Subcutaneous abdominal adipose tissue (tissue), 5 donors: Measurements from ENCODE around the gene GGT6.
A peak's percentile ranks its signal among the peaks of the same experiment; 100 is the strongest.

Source experiments
- H3K27ac ChIP-seq: one replicate; pipeline ENCODE4 v1.7.0; 2013; ENCODE audit warnings: low read depth, mild to moderate bottlenecking, inconsistent platforms, low read length, moderate library complexity
- H3K27me3 ChIP-seq, 5 donors: one replicate each; pipeline ENCODE4 v1.7.0; 2013; ENCODE audit warnings: low read length in 5 of 5, inconsistent platforms in 1 of 5; ENCODE audit not compliant: control insufficient read depth in 5 of 5, insufficient read depth in 4 of 5
- H3K36me3 ChIP-seq, 5 donors: one replicate each; pipeline ENCODE4 v1.7.0; 2013; ENCODE audit warnings: low read length in 5 of 5; ENCODE audit not compliant: control insufficient read depth in 5 of 5, insufficient read depth in 5 of 5
- H3K4me1 ChIP-seq, 5 donors: one replicate each; pipeline ENCODE4 v1.7.0; 2013; ENCODE audit warnings: low read length in 5 of 5, mild to moderate bottlenecking in 3 of 5, moderate library complexity in 1 of 5; ENCODE audit not compliant: control insufficient read depth in 5 of 5, insufficient read depth in 5 of 5
- H3K4me3 ChIP-seq, 5 donors: one replicate each; pipeline ENCODE4 v1.7.0; 2013; ENCODE audit warnings: low read length in 5 of 5, low read depth in 1 of 5
- H3K9ac ChIP-seq, 5 donors: one replicate each; pipeline ENCODE4 v1.7.0; 2013; ENCODE audit warnings: low read length in 5 of 5, mild to moderate bottlenecking in 4 of 5, moderate library complexity in 3 of 5
- H3K9me3 ChIP-seq, 5 donors: one replicate each; pipeline ENCODE4 v1.7.0; 2013; ENCODE audit warnings: low read length in 5 of 5; ENCODE audit not compliant: control insufficient read depth in 5 of 5
- donor health status: healthy.
- donor health status: healthy.
- donor health status: healthy.
- donor health status: healthy.
- donor health status: healthy.

The GGT6 gene

GRCh38 chr17:4565209-4566141, 5.1 kb upstream of the GGT6 start:
- no peaks in the 10 kb centered on the region for H3K27me3 ChIP-seq
- peaks cover 0 to 13% (median 4%) of the 10 kb centered on the region in 5 donors for H3K4me1 ChIP-seq
- H3K9ac ChIP-seq: no peak overlapping the region
- H3K27ac ChIP-seq: no peak overlapping the region
- H3K9me3 ChIP-seq: no peaks in the 10 kb centered on the region
- no peaks in the 10 kb centered on the region for H3K36me3 ChIP-seq
- H3K4me3 ChIP-seq: no peak overlapping the region

- no peak overlapping the region for H3K4me3 ChIP-seq
- H3K27ac ChIP-seq: no peak overlapping the region
Measured at GRCh38 chr17:4562015-4562969, 1.9 kb upstream of the GGT6 start.

GRCh38 chr17:4560837-4561256, 470 bp upstream of the GGT6 start:
- no peak overlapping the region for H3K4me3 ChIP-seq
- H3K4me1 ChIP-seq: peaks cover 0 to 16% (median 8%) of the 10 kb centered on the region in 5 donors
- no peak overlapping the region for H3K27ac ChIP-seq
- H3K27me3 ChIP-seq: no peaks in the 10 kb centered on the region
- H3K9me3 ChIP-seq: no peaks in the 10 kb centered on the region
- no peak overlapping the region for H3K9ac ChIP-seq
- no peaks in the 10 kb centered on the region for H3K36me3 ChIP-seq

More at GRCh38 chr17:4562015-4562969, 1.9 kb upstream of the GGT6 start:
- Histone ChIP-seq H3K9ac (peak overlapping the region in 1 of 5 donors; percentile 3), H3K36me3 (no peaks in the 10 kb centered on the region), H3K4me1 (peaks cover 0 to 13% (median 4%) of the 10 kb centered on the region in 5 donors), H3K27me3 (no peaks in the 10 kb centered on the region), H3K9me3 (no peaks in the 10 kb centered on the region)

GRCh38 chr17:4559966-4560365, 411 bp downstream of the GGT6 start:
- no peak overlapping the region for H3K9ac ChIP-seq
- no peak overlapping the region for H3K27ac ChIP-seq

GRCh38 chr17:4559139-4559791, 1.1 kb downstream of the GGT6 start:
- no peaks in the 10 kb centered on the region for H3K9me3 ChIP-seq
- no peaks in the 10 kb centered on the region for H3K36me3 ChIP-seq
- H3K27me3 ChIP-seq: no peaks in the 10 kb centered on the region
- no peak overlapping the region for H3K27ac ChIP-seq
- H3K4me3 ChIP-seq: no peak overlapping the region
- no peak overlapping the region for H3K9ac ChIP-seq
- peaks cover 1 to 24% (median 17%) of the 10 kb centered on the region in 5 donors for H3K4me1 ChIP-seq

More at GRCh38 chr17:4559966-4560365, 411 bp downstream of the GGT6 start:
- H3K27me3 ChIP-seq: no peaks in the 10 kb centered on the region
- no peaks in the 10 kb centered on the region for H3K36me3 ChIP-seq
- peaks cover 0 to 17% (median 10%) of the 10 kb centered on the region in 5 donors for H3K4me1 ChIP-seq
- no peak overlapping the region for H3K4me3 ChIP-seq
- H3K9me3 ChIP-seq: no peaks in the 10 kb centered on the region

GRCh38 chr17:4558347-4558971, 1.9 kb downstream of the GGT6 start:
- H3K4me3 ChIP-seq: no peak overlapping the region
- no peaks in the 10 kb centered on the region for H3K9me3 ChIP-seq
- H3K4me1 ChIP-seq: peaks cover 3 to 32% (median 23%) of the 10 kb centered on the region in 5 donors
- no peaks in the 10 kb centered on the region for H3K27me3 ChIP-seq
- H3K27ac ChIP-seq: no peak overlapping the region
- H3K9ac ChIP-seq: no peak overlapping the region
- peaks cover 0 to 5% (median 4%) of the 10 kb centered on the region in 5 donors for H3K36me3 ChIP-seq

- H3K27ac ChIP-seq: no peak overlapping the region
- H3K4me3 ChIP-seq: no peak overlapping the region
- no peak overlapping the region for H3K9ac ChIP-seq
- peaks cover 3 to 33% (median 23%) of the 10 kb centered on the region in 5 donors for H3K4me1 ChIP-seq
- H3K9me3 ChIP-seq: no peaks in the 10 kb centered on the region
- H3K36me3 ChIP-seq: peaks cover 0 to 11% (median 10%) of the 10 kb centered on the region in 5 donors
- no peaks in the 10 kb centered on the region for H3K27me3 ChIP-seq
Measured at GRCh38 chr17:4557626-4558346, 2.6 kb downstream of the GGT6 start.

GRCh38 chr17:4556996-4557395, 3.4 kb downstream of the GGT6 start:
- no peak overlapping the region for H3K27ac ChIP-seq
- no peak overlapping the region for H3K4me3 ChIP-seq
- H3K27me3 ChIP-seq: no peaks in the 10 kb centered on the region
- peaks cover 3 to 33% (median 23%) of the 10 kb centered on the region in 5 donors for H3K4me1 ChIP-seq
- H3K9ac ChIP-seq: no peak overlapping the region
- no peaks in the 10 kb centered on the region for H3K9me3 ChIP-seq
- peaks cover 0 to 18% (median 15%) of the 10 kb centered on the region in 5 donors for H3K36me3 ChIP-seq
